IMR-90 (cell line): ENCODE data around the gene GRIFIN. TPM values are rescaled to one million over a fixed set of nuclear protein-coding genes. Genes with fewer than 3 reads are reported as not detected.

Source experiments
- ATAC-seq: fragments of 200-7000 bp; cut with Tn5 transposase; 2 replicates; pipeline ENCODE4 v1.9.1; 2020; ENCODE audit warnings: low read depth, mild to moderate bottlenecking, moderate library complexity
- BruUV-seq: library from RNA; stranded (reverse); fragments of 400-500 nt; replicated peaks from 2 replicates; lab custom pipeline; 2021; lab: Mats Ljungman, UMichigan
- CTCF ChIA-PET: fragments of 300-600 bp; formaldehyde crosslinking; extraction: SDS; loops from one replicate; lab custom pipeline; 2021; ENCODE audit warnings: antibody characterized with exemption; lab: Yijun Ruan, JAX
- POLR2A ChIA-PET: fragments of 300-600 bp; sonication (Branson Sonifier 250); formaldehyde crosslinking; loops from one replicate; lab custom pipeline; 2022; ENCODE audit warnings: antibody characterized with exemption; ENCODE audit not compliant: unreplicated experiment; lab: Charles Lee
- DNase-seq: peaks from one replicate; pipeline ENCODE4 v3.0.0; 2013
- H2AFZ ChIP-seq: replicated peaks from 2 replicates; pipeline ENCODE3; 2013; ENCODE audit warnings: low read length, mild to moderate bottlenecking; ENCODE audit not compliant: poor library complexity
- H2AK5ac ChIP-seq: 2 replicates; pipeline ENCODE4 v1.6.1; 2013; ENCODE audit warnings: low read depth, low read length, inconsistent platforms
- H2AK9ac ChIP-seq: replicated peaks from 2 replicates; pipeline ENCODE3; 2013; ENCODE audit warnings: mild to moderate bottlenecking, low read depth, low read length, moderate library complexity; ENCODE audit not compliant: poor library complexity
- H2BK120ac ChIP-seq: 2 replicates; pipeline ENCODE4 v1.6.1; 2013; ENCODE audit warnings: low read depth, low read length, inconsistent platforms
- H2BK15ac ChIP-seq: 3 replicates; pipeline ENCODE4 v1.6.1; 2013; ENCODE audit warnings: low read depth, low read length, inconsistent platforms
- H2BK20ac ChIP-seq: 2 replicates; pipeline ENCODE4 v1.6.1; 2013; ENCODE audit warnings: low read depth, mild to moderate bottlenecking, inconsistent platforms, low read length, moderate library complexity
- H2BK5ac ChIP-seq: 2 replicates; pipeline ENCODE4 v1.6.1; 2013; ENCODE audit warnings: mild to moderate bottlenecking, low read depth, low read length, inconsistent platforms; ENCODE audit not compliant: poor library complexity, severe bottlenecking
- H3K14ac ChIP-seq: replicated peaks from 2 replicates; pipeline ENCODE4 v1.6.1; 2013; ENCODE audit warnings: low read depth, low read length, inconsistent platforms
- H3K18ac ChIP-seq: 2 replicates; pipeline ENCODE4 v1.6.1; 2013; ENCODE audit warnings: low read depth, low read length, control low read depth
- H3K23ac ChIP-seq: 2 replicates; pipeline ENCODE4 v1.6.1; 2013; ENCODE audit warnings: low read depth, low read length, inconsistent platforms
- H3K27ac ChIP-seq: 2 replicates; pipeline ENCODE4 v1.5.1; 2013; ENCODE audit warnings: mild to moderate bottlenecking, control low read depth, low read length; ENCODE audit not compliant: insufficient read depth
- H3K27me3 ChIP-seq: 2 replicates; pipeline ENCODE4 v1.6.1; 2013; ENCODE audit warnings: low read length; ENCODE audit not compliant: control insufficient read depth, insufficient read depth
- H3K36me3 ChIP-seq: 2 replicates; pipeline ENCODE4 v1.6.1; 2013; ENCODE audit warnings: low read length, mixed read lengths; ENCODE audit not compliant: control insufficient read depth, insufficient read depth
- H3K4ac ChIP-seq: 2 replicates; pipeline ENCODE4 v1.6.1; 2013; ENCODE audit warnings: low read depth, low read length, inconsistent platforms
- H3K4me1 ChIP-seq: 2 replicates; pipeline ENCODE4 v1.6.1; 2013; ENCODE audit warnings: low read length, mixed read lengths; ENCODE audit not compliant: control insufficient read depth, insufficient read depth
- H3K4me2 ChIP-seq: 2 replicates; pipeline ENCODE4 v1.6.1; 2013; ENCODE audit warnings: low read depth, mild to moderate bottlenecking, control low read depth, low read length, moderate library complexity
- H3K4me3 ChIP-seq: 2 replicates; pipeline ENCODE4 v1.5.1; 2013; ENCODE audit warnings: low read depth, mild to moderate bottlenecking, control low read depth, low read length, moderate library complexity; ENCODE audit not compliant: insufficient read depth
- H3K56ac ChIP-seq: 2 replicates; pipeline ENCODE4 v1.6.1; 2013; ENCODE audit warnings: low read length, inconsistent platforms; ENCODE audit not compliant: insufficient read depth; ENCODE audit errors: extremely low read depth
- H3K79me1 ChIP-seq, 2 experiments: 2 replicates each; pipeline ENCODE4 v1.6.1; 2013; ENCODE audit warnings: low read length in 2 of 2, inconsistent platforms in 1 of 2, low read depth in 1 of 2
- H3K9ac ChIP-seq: 2 replicates; pipeline ENCODE4 v1.6.1; 2013; ENCODE audit warnings: low read depth, low read length, control low read depth
- H3K9me1 ChIP-seq: 2 replicates; pipeline ENCODE4 v1.6.1; 2013; ENCODE audit warnings: low read length, inconsistent platforms; ENCODE audit not compliant: insufficient read depth
- H3K9me3 ChIP-seq: 2 replicates; pipeline ENCODE4 v1.6.1; 2013; ENCODE audit warnings: low read length; ENCODE audit not compliant: control insufficient read depth, insufficient read depth
- H4K20me1 ChIP-seq: 2 replicates; pipeline ENCODE4 v1.6.1; 2013; ENCODE audit warnings: low read length, inconsistent platforms; ENCODE audit not compliant: insufficient read depth
- H4K5ac ChIP-seq: 2 replicates; pipeline ENCODE4 v1.6.1; 2013; ENCODE audit warnings: mild to moderate bottlenecking, low read depth, low read length, control low read depth
- H4K8ac ChIP-seq, 2 experiments: 2 replicates each; pipeline ENCODE4 v1.6.1; 2013; ENCODE audit warnings: low read depth in 2 of 2, low read length in 2 of 2, control low read depth in 1 of 2, inconsistent platforms in 1 of 2
- H4K91ac ChIP-seq: 2 replicates; pipeline ENCODE4 v1.6.1; 2013; ENCODE audit warnings: low read depth, low read length, inconsistent platforms; ENCODE audit not compliant: insufficient read depth
- MAZ ChIP-seq: IDR thresholded peaks from 2 replicates; pipeline ENCODE4 v1.6.1; 2012; ENCODE audit warnings: low read depth, mild to moderate bottlenecking, low read length, improper control_type of control experiment, moderate library complexity, borderline replicate concordance
- WGBS, 2 experiments: methylation state at CpG; one replicate each; pipeline versions ENCODE4 v1.1.5 to v1.1.7; 2013; ENCODE audit warnings: missing lambda C conversion rate in 2 of 2; ENCODE audit not compliant: insufficient read length in 1 of 2; ENCODE audit errors: extremely low coverage in 2 of 2; 5-methylcytosine and 5-hydroxymethylcytosine counted together
- dilution Hi-C: fragments of 300-500 bp; cut with HindIII; formaldehyde crosslinking; loops from one replicate; pipeline ENCODE4 v1.14.3; 2018; ENCODE audit warnings: low sequenced_read_pairs; ENCODE audit not compliant: unreplicated experiment
- in situ Hi-C: fragments of 300-500 bp; cut with MboI; formaldehyde crosslinking; loops from 3 replicates; pipeline ENCODE4 v1.14.3; 2019; ENCODE audit warnings: low sequenced_read_pairs, inconsistent platforms, mixed read lengths
- intact Hi-C: fragments of 100-400 bp; cut with micrococcal nuclease; formaldehyde crosslinking; loops from 2 replicates; pipeline ENCODE4 v1.10.0; 2022
- polyA plus RNA-seq, 3 experiments: library from polyadenylated mRNA; depleted of rRNA; stranded (reverse); fragments of >200 nt; gene quantifications; 2 replicates each; pipeline ENCODE4 v1.2.3, GENCODE V29; 2012; ENCODE audit warnings: low replicate concordance in 1 of 3
- total RNA-seq: library from RNA; depleted of rRNA; stranded (reverse); fragments of >200 nt; gene quantifications from 2 replicates; pipeline ENCODE4 v1.2.3, GENCODE V29; 2012

GRIFIN gene
- total and polyA plus RNA-seq, 2 of the 4 experiments (the other 2 are of a cell fraction) = not detected

DNA sequence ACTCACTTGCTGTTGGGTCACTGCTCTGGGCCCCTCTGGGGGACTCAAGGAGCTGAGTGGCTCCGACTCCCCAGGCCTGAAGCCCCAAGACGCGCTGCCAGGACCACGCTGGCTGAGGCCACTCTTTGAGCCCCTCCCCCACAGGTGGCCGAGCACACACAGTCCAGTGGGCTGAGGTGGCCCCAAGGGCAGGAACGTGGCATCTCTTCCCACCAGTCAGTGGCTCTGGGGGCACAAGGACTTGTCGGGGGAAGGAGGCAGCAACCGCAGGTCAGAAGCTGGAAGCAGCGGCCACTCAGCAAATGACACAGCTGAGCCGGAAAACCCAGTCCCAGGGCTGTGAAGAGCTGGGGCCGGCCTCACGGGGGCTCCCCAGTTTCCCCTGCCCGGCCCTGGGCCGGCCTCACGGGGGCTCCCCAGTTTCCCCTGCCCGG lies 24.1 kb downstream of the GRIFIN start:
- H2BK15ac ChIP-seq = no peak overlapping the region
- no peaks in the 10 kb centered on the region for H3K9me3 ChIP-seq
- no peak overlapping the region for H3K4me2 ChIP-seq
- ATAC-seq (no peak), DNase-seq (no peak)
- peak overlapping the region; percentile 91 for H2AK9ac ChIP-seq
- H3K4me1 ChIP-seq = peaks cover 4% of the 10 kb centered on the region; the same call in 1 of the 2 replicates
- no peaks in the 10 kb centered on the region for H3K79me1 ChIP-seq
- H2AK5ac ChIP-seq = no peak overlapping the region; the same call in 1 of the 2 replicates
- dilution Hi-C loops (no loop called here), intact Hi-C loops (loop anchor here (5.0 to 10.0 kb wide), 2 partner anchors 47 to 105 kb away; partner anchors contain the start of genes BRAT1, CHST12 and IQCE), in situ Hi-C loops (no loop called here)
- H2AFZ ChIP-seq = peak overlapping the region; percentile 97
- 0 out of 2 replicates have a peak overlapping the region, but pooled peaks have one; percentile 69 for H3K4ac ChIP-seq
- H3K9me1 ChIP-seq = no peaks in the 10 kb centered on the region
- H4K20me1 ChIP-seq = no peaks in the 10 kb centered on the region
- no peak overlapping the region for H3K56ac ChIP-seq
- no peaks in the 10 kb centered on the region for H3K36me3 ChIP-seq
- no peak overlapping the region for H3K14ac ChIP-seq
- BruUV-seq = no TSS peak
- CTCF ChIA-PET = interaction anchor here (0.5 to 3.2 kb wide), 4 partner anchors 17 to 230 kb away, joined by 3 to 20 read pairs (median 4); partner anchors contain the start of gene BRAT1
- POLR2A ChIA-PET = interaction anchor here (0.5 kb wide), 1 partner anchor 15 kb away, joined by 4 read pairs; no protein-coding TSS in a partner anchor
- no peak overlapping the region for H2BK120ac ChIP-seq
- H2BK5ac ChIP-seq = no peak overlapping the region
- 43% methylated on average over 3 of the region's 16 CpGs; no CpG with 5 or more reads in 1 of the 2 experiments for WGBS, 2 experiments
- TF ChIP-seq MAZ = no peak
- H3K27ac ChIP-seq = no peak overlapping the region
- H3K18ac ChIP-seq = no peak overlapping the region
- H3K9ac ChIP-seq = no peak overlapping the region
- no peak overlapping the region; the same call in 1 of the 2 replicates for H4K5ac ChIP-seq
- peak overlapping the region in 1 of 2 experiments; percentile 78; a peak in 1 of 4 replicates for H4K8ac ChIP-seq
- H4K91ac ChIP-seq = no peak overlapping the region
- H3K4me3 ChIP-seq = no peak overlapping the region
- H2BK20ac ChIP-seq = no peak overlapping the region
- H3K27me3 ChIP-seq = no peaks in the 10 kb centered on the region
- H3K23ac ChIP-seq = no peak overlapping the region
